PC-3 (cell line): ENCODE results near the gene POMC. TPM values are rescaled to one million over a fixed set of nuclear protein-coding genes. Genes with fewer than 3 reads are reported as not detected.

Source experiments
- ATAC-seq: fragments of 200-7000 bp; cut with Tn5 transposase; 2 replicates; pipeline ENCODE4 v1.9.1; 2020; ENCODE audit warnings: mild to moderate bottlenecking, moderate library complexity
- BruUV-seq: library from RNA; stranded (reverse); fragments of 400-500 nt; replicated peaks from 2 replicates; lab custom pipeline; 2021; lab: Mats Ljungman, UMichigan
- CTCF ChIA-PET: fragments of 300-600 bp; sonication (Branson Sonifier 250); formaldehyde crosslinking; loops from one replicate; lab custom pipeline; 2022; ENCODE audit warnings: antibody characterized with exemption; lab: Charles Lee
- POLR2A ChIA-PET: fragments of 300-600 bp; sonication (Branson Sonifier 250); formaldehyde crosslinking; loops from one replicate; lab custom pipeline; 2022; ENCODE audit warnings: antibody characterized with exemption; ENCODE audit not compliant: unreplicated experiment; lab: Charles Lee
- DNase-seq: peaks from one replicate; pipeline ENCODE4 v3.0.0-alpha.2; 2015
- H2AFZ ChIP-seq: fragments of 300-600 bp; sonication (generic); 2 replicates; pipeline ENCODE4 v1.6.0; 2016; ENCODE audit warnings: antibody characterized with exemption, low read length
- H3F3A ChIP-seq: fragments of 300-600 bp; sonication (generic); one replicate; pipeline ENCODE4 v1.6.0; 2017; ENCODE audit warnings: antibody characterized with exemption, low read length, control low read depth, mild to moderate bottlenecking; ENCODE audit not compliant: unreplicated experiment
- H3K27ac ChIP-seq: fragments of 300-600 bp; sonication (generic); 2 replicates; pipeline ENCODE4 v1.5.1; 2016; ENCODE audit warnings: mild to moderate bottlenecking, low read length
- H3K27me3 ChIP-seq: fragments of 300-600 bp; sonication (generic); 2 replicates; pipeline ENCODE4 v1.6.1; 2016; ENCODE audit warnings: low read length, mixed read lengths
- H3K36me3 ChIP-seq: fragments of 300-600 bp; sonication (generic); 2 replicates; pipeline ENCODE4 v1.6.1; 2016; ENCODE audit warnings: low read depth, mixed run types, low read length, mixed read lengths
- H3K4me1 ChIP-seq: fragments of 300-600 bp; sonication (generic); 2 replicates; pipeline ENCODE4 v1.5.1; 2016; ENCODE audit warnings: low read length; ENCODE audit not compliant: insufficient read depth
- H3K4me2 ChIP-seq: fragments of 300-600 bp; sonication (generic); 2 replicates; pipeline ENCODE4 v1.6.0; 2016; ENCODE audit warnings: low read length
- H3K4me3 ChIP-seq: fragments of 300-600 bp; sonication (generic); 2 replicates; pipeline ENCODE4 v1.5.1; 2016; ENCODE audit warnings: mild to moderate bottlenecking, low read length, mixed read lengths
- H3K79me2 ChIP-seq: fragments of 300-600 bp; sonication (generic); 2 replicates; pipeline ENCODE4 v1.6.1; 2017; ENCODE audit warnings: low read length, mixed read lengths
- H3K9ac ChIP-seq: fragments of 300-600 bp; sonication (generic); 2 replicates; pipeline ENCODE4 v1.6.0; 2016; ENCODE audit warnings: mild to moderate bottlenecking, low read length
- H3K9me2 ChIP-seq: fragments of 300-600 bp; sonication (generic); replicated peaks from 2 replicates; pipeline ENCODE4 v1.6.1; 2016; ENCODE audit warnings: mixed run types, low read length, mixed read lengths
- H3K9me3 ChIP-seq: fragments of 300-600 bp; sonication (generic); 2 replicates; pipeline ENCODE4 v1.6.1; 2016; ENCODE audit warnings: low read length, mixed read lengths
- H4K20me1 ChIP-seq: fragments of 300-600 bp; sonication (generic); 2 replicates; pipeline ENCODE4 v1.6.1; 2016; ENCODE audit warnings: low read length, mixed read lengths
- CTCF ChIP-seq: fragments of 300-600 bp; sonication (generic); conservative IDR thresholded peaks from 2 replicates; pipeline ENCODE4 v1.5.1; 2017; ENCODE audit warnings: antibody characterized with exemption, low read depth, mild to moderate bottlenecking, low read length
- EZH2 ChIP-seq: fragments of 300-600 bp; sonication (generic); IDR thresholded peaks from one replicate; pipeline ENCODE4 v1.6.1; 2017; ENCODE audit warnings: antibody characterized with exemption, mild to moderate bottlenecking, low read length; ENCODE audit not compliant: unreplicated experiment
- EZH2phosphoT487 ChIP-seq: fragments of 300-600 bp; sonication (generic); IDR thresholded peaks from 2 replicates; pipeline ENCODE4 v1.6.1; 2018; ENCODE audit warnings: mild to moderate bottlenecking, antibody characterized with exemption, low read length, borderline replicate concordance
- intact Hi-C: fragments of 100-400 bp; cut with micrococcal nuclease; formaldehyde crosslinking; loops from 2 replicates; pipeline ENCODE4 v1.9.0; 2023
- total RNA-seq: library from RNA; depleted of rRNA; stranded (reverse); fragments of >200 nt; gene quantifications from 2 replicates; pipeline ENCODE4 v1.2.3, GENCODE V29; 2014

POMC gene
- total RNA-seq, 1 experiment from 2014 or later = not detected

DNA sequence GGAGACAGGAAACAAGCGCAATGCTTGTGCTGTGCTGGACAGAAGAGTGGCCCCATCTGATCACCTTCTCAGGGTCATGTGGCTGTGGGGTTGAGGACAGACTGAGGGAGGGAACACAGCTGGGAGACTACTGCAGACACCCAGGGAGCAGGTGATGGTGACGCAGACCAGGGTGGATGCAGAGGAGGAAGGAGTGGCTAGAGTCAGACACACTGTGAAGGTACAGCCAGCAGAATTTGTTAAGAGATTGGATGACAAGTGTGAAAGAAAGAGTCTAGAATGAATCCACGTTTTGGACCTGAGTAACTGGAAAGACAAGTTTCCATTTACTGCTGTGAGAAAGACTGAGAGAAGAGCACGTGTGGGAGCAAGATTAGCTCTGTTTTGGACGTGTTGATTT lies 15.9 kb upstream of the POMC start:
- Histone ChIP-seq H4K20me1 (no peaks in the 10 kb centered on the region), H3K27me3 (0 out of 2 replicates have a peak, but pooled peaks cover 2% of the 10 kb centered on the region), H3K9me3 (no peaks in the 10 kb centered on the region), H3K27ac (no peak overlapping the region), H3K36me3 (no peaks in the 10 kb centered on the region), H3F3A (no peaks in the 10 kb centered on the region), H3K79me2 (no peaks in the 10 kb centered on the region), H2AFZ (peak overlapping the region; percentile 34; the same call in 1 of the 2 replicates), H3K4me3 (no peak overlapping the region), H3K9ac (no peak overlapping the region), H3K9me2 (no peaks in the 10 kb centered on the region), H3K4me2 (no peak overlapping the region), H3K4me1 (no peaks in the 10 kb centered on the region; the same call in 1 of the 2 replicates)
- CTCF ChIA-PET = interaction anchor here (0.6 kb wide), 1 partner anchor 10 kb away, joined by 3 read pairs; no protein-coding TSS in a partner anchor
- POLR2A ChIA-PET = no interaction called here
- peak; percentile 56 for DNase-seq
- intact Hi-C loops = no loop called here
- no TSS peak for BruUV-seq
- TF ChIP-seq EZH2phosphoT487 = no peak
- no peak for TF ChIP-seq EZH2
- no peak for TF ChIP-seq CTCF
- peak; percentile 57 for ATAC-seq

DNA sequence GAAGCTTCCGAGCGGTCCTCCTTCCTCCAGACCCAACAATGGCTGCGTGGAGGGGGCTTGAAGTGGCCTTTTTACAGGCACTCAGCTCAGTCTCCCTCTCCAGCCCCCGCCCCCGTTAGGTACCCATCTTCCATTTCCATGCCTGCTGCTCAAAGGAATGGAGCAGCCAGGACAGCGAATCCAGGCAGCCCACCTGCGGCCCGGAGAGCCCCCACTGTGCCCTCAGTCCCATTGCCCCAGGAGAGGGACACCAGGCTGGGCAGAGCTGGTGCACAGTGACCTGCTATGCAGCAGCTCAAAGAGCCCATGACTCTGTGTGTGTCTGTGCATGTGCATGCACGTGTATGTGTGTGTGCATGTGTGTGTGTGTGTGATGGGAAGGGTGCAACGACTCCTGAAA lies 10.6 kb upstream of the POMC start:
- Histone ChIP-seq H3K79me2 (no peaks in the 10 kb centered on the region), H3K36me3 (no peaks in the 10 kb centered on the region), H2AFZ (no peak overlapping the region), H3K9ac (no peak overlapping the region), H3K4me3 (no peak overlapping the region), H4K20me1 (no peaks in the 10 kb centered on the region), H3K9me3 (no peaks in the 10 kb centered on the region), H3K4me2 (no peak overlapping the region), H3K27ac (no peak overlapping the region), H3K4me1 (no peaks in the 10 kb centered on the region), H3K27me3 (peaks cover 16% of the 10 kb centered on the region; the same call in 1 of the 2 replicates), H3F3A (no peaks in the 10 kb centered on the region), H3K9me2 (no peaks in the 10 kb centered on the region)
- POLR2A ChIA-PET = no interaction called here
- TF ChIP-seq EZH2phosphoT487 (no peak), CTCF (no peak), EZH2 (no peak)
- CTCF ChIA-PET = interaction anchor here (1.1 kb wide), 1 partner anchor 13 kb away, joined by 10 read pairs; no protein-coding TSS in a partner anchor
- DNase-seq (no peak), ATAC-seq (no peak)
- intact Hi-C loops = no loop called here
- no TSS peak for BruUV-seq

DNA sequence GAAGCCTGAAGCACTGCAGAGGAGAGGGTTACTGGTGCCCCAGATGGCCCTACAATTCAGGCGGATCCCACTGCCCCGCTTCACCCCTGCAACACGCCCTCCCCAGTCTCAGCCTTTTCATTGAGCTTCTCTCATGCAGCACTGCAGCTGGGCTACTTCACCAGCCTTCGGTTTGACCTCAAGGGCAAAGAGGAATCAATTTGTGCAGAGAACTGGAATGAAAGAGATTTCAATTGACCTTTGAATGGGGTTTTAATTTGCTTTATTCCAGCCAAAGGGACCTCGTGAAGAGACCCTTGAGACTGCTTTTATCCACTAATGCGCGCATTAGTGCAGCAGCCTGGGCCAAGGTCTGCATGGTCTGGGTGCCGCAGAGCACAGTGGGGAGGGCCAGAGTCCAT lies 8.8 kb upstream of the POMC start:
- ATAC-seq = no peak
- no peaks in the 10 kb centered on the region for H3K9me2 ChIP-seq
- DNase-seq = no peak
- peaks cover 16% of the 10 kb centered on the region; the same call in 1 of the 2 replicates for H3K27me3 ChIP-seq
- no peaks in the 10 kb centered on the region for H3K4me1 ChIP-seq
- TF ChIP-seq EZH2phosphoT487 (no peak), EZH2 (no peak), CTCF (no peak)
- H3K36me3 ChIP-seq = no peaks in the 10 kb centered on the region
- intact Hi-C loops = no loop called here
- no peaks in the 10 kb centered on the region for H3F3A ChIP-seq
- no peak overlapping the region for H3K4me3 ChIP-seq
- H3K4me2 ChIP-seq = no peak overlapping the region
- H2AFZ ChIP-seq = no peak overlapping the region
- H4K20me1 ChIP-seq = no peaks in the 10 kb centered on the region
- no peak overlapping the region for H3K27ac ChIP-seq
- no TSS peak for BruUV-seq
- H3K9ac ChIP-seq = no peak overlapping the region
- H3K79me2 ChIP-seq = no peaks in the 10 kb centered on the region
- H3K9me3 ChIP-seq = no peaks in the 10 kb centered on the region
- ChIA-PET POLR2A (no interaction called here), CTCF (no interaction called here)
